ENCODE data around the gene CDKN2AIPNL.

Gene CDKN2AIPNL

GRCh38 chr5:134411546-134412266, at the start of gene CDKN2AIPNL:
Gene CDKN2AIPNL (minus strand): TSS chr5:134411881. CDS start chr5:134411854, 27 bp downstream.
- peak; percentile 93 for DNase-seq

- DNase-seq, result no peak
Measured at GRCh38 chr5:134460551-134460950, 48.9 kb upstream of the CDKN2AIPNL start.

- no peak for DNase-seq
Measured at GRCh38 chr5:134459491-134459890, 47.8 kb upstream of the CDKN2AIPNL start.

GRCh38 chr5:134459010-134459403, 47.3 kb upstream of the CDKN2AIPNL start:
- no peak for DNase-seq

GRCh38 chr5:134458234-134459009, 46.7 kb upstream of the CDKN2AIPNL start:
- no peak for DNase-seq

- no peak for DNase-seq
Measured at GRCh38 chr5:134457801-134458200, 46.1 kb upstream of the CDKN2AIPNL start.

- DNase-seq, result no peak
Measured at GRCh38 chr5:134456825-134457224, 45.1 kb upstream of the CDKN2AIPNL start.

GRCh38 chr5:134455466-134455865, 43.8 kb upstream of the CDKN2AIPNL start:
- no peak for DNase-seq

- DNase-seq, result no peak
Measured at GRCh38 chr5:134453016-134453415, 41.3 kb upstream of the CDKN2AIPNL start.

- no peak for DNase-seq
Measured at GRCh38 chr5:134451936-134452505, 40.3 kb upstream of the CDKN2AIPNL start.

GRCh38 chr5:134451225-134451935, 39.7 kb upstream of the CDKN2AIPNL start:
- no peak for DNase-seq

- no peak for DNase-seq
Measured at GRCh38 chr5:134450374-134450773, 38.7 kb upstream of the CDKN2AIPNL start.

GRCh38 chr5:134449167-134449566, 37.5 kb upstream of the CDKN2AIPNL start:
- no peak for DNase-seq

- DNase-seq, result no peak
Measured at GRCh38 chr5:134447815-134448520, 36.3 kb upstream of the CDKN2AIPNL start.

GRCh38 chr5:134446938-134447337, 35.3 kb upstream of the CDKN2AIPNL start:
- no peak for DNase-seq

GRCh38 chr5:134445856-134446818, 34.5 kb upstream of the CDKN2AIPNL start:
- DNase-seq, result no peak

GRCh38 chr5:134444941-134445471, 33.3 kb upstream of the CDKN2AIPNL start:
- DNase-seq, result no peak

GRCh38 chr5:134440201-134440755, 28.6 kb upstream of the CDKN2AIPNL start:
- no peak for DNase-seq

GRCh38 chr5:134439210-134439654, 27.6 kb upstream of the CDKN2AIPNL start:
- no peak for DNase-seq

GRCh38 chr5:134438721-134439123, 27.0 kb upstream of the CDKN2AIPNL start:
- no peak for DNase-seq

Measured in CD4-positive, alpha-beta T cell treated with Interleukin-6 for 4 hours (primary cell).